ENCODE measurements around the gene RNASE8. TPM values are rescaled to one million over a fixed set of nuclear protein-coding genes. Genes with fewer than 3 reads are reported as not detected.

The RNASE8 gene
- total RNA-seq, 2 donors from 2014 or later, result not detected

- no peaks in the 10 kb centered on the region for H3K36me3 ChIP-seq
- no peaks in the 10 kb centered on the region for H3K4me1 ChIP-seq (replicated peaks)
- TF ChIP-seq POLR2A (IDR thresholded peaks at IDR 0.05), result no peak
- peak; percentile 87 for TF ChIP-seq POLR2AphosphoS5 (IDR thresholded peaks at IDR 0.05)
- no peak for TF ChIP-seq CTCF (IDR thresholded peaks at IDR 0.05)
- H3K9me3 ChIP-seq, result no peaks in the 10 kb centered on the region
- 49% methylated on average over 17 of the region's 17 CpGs for whole genome bisulfite sequencing
- no peak overlapping the region for H3K4me3 ChIP-seq
- no peaks in the 10 kb centered on the region for H3K27me3 ChIP-seq (replicated peaks; ENCODE audit: insufficient read depth)
- intact Hi-C loops (cut with DNase I), result no loop called here
- peak; percentile 87 for DNase-seq (ENCODE audit: low spot score)
- peak overlapping the region in 1 of 2 donors; percentile 15 for H3K27ac ChIP-seq
These were observed 27.6 kb downstream of the RNASE8 start for GRCh38 chr14:21084998-21085853.

GRCh38 chr14:21086908-21087293 lies 29.3 kb downstream of the RNASE8 start:
- WGBS, result 87% methylated on average over 4 of the region's 4 CpGs
- TF ChIP-seq CTCF (IDR thresholded peaks at IDR 0.05), result no peak
- TF ChIP-seq POLR2AphosphoS5 (IDR thresholded peaks at IDR 0.05), result no peak
- TF ChIP-seq POLR2A (IDR thresholded peaks at IDR 0.05), result no peak
- H3K4me1 ChIP-seq (replicated peaks), result no peaks in the 10 kb centered on the region
- intact Hi-C loops (cut with DNase I), result no loop called here
- DNase-seq (ENCODE audit: low spot score), result no peak
- H3K27ac ChIP-seq, result no peak overlapping the region
- no peak overlapping the region for H3K4me3 ChIP-seq
- H3K9me3 ChIP-seq, result no peaks in the 10 kb centered on the region
- H3K36me3 ChIP-seq, result peaks cover 0 to 3% of the 10 kb centered on the region in 2 donors
- H3K27me3 ChIP-seq (replicated peaks; ENCODE audit: insufficient read depth), result no peaks in the 10 kb centered on the region

DNA sequence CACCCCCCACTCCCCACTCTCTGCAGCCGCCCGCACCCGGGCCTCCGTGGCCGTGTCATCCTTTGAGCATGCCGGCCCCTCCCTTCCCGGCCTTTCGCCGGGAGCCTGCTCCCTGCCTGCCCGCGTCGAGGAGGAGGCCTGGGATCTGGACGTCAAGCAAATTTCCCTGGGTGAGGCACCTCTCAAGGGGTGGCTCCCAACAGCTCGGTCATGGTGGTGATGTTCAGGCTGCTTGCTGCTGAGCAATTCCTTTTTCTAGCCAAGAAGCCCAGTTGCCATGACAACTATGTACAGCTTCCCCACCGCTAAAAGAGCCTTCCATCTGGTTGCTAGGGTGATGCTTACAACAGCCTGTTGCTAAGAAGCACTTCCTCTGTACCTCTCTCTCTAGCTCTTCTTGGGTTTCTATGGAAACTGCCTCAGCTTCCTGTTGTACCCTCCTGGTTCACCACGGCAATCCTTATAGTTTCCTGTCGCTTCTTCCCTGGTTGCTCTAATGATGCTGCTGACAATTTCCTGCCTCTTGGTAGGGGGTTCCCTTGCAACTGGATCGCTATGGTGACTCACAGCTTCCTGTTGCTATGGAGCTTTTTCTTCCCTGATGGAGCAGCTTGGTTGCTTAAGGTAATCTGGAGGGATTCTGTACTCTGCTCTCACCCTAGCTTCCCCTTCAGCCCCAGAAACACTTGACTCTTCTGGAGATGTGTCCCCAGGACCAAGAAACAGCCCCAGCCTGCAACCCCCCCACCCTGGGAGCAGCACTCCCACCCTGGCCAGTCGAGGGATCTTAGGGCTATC lies 29.9 kb downstream of the RNASE8 start:
- H3K27me3 ChIP-seq (replicated peaks; ENCODE audit: insufficient read depth), result no peaks in the 10 kb centered on the region
- peaks cover 0 to 3% of the 10 kb centered on the region in 2 donors for H3K36me3 ChIP-seq
- no peaks in the 10 kb centered on the region for H3K4me1 ChIP-seq (replicated peaks)
- intact Hi-C loops (cut with DNase I), result no loop called here
- no peak overlapping the region for H3K27ac ChIP-seq
- H3K4me3 ChIP-seq, result no peak overlapping the region
- DNase-seq (ENCODE audit: low spot score), result no peak
- H3K9me3 ChIP-seq, result no peaks in the 10 kb centered on the region
- 44% methylated on average over 19 of the region's 19 CpGs for WGBS
- TF ChIP-seq CTCF (IDR thresholded peaks at IDR 0.05) (no peak), POLR2AphosphoS5 (IDR thresholded peaks at IDR 0.05) (no peak), POLR2A (IDR thresholded peaks at IDR 0.05) (no peak)

- intact Hi-C loops (cut with DNase I), result no loop called here
- Histone ChIP-seq H3K36me3 (peaks cover 0 to 3% of the 10 kb centered on the region in 2 donors), H3K4me3 (no peak overlapping the region), H3K9me3 (no peaks in the 10 kb centered on the region), H3K27me3 (replicated peaks; ENCODE audit: insufficient read depth) (no peaks in the 10 kb centered on the region), H3K4me1 (replicated peaks) (no peaks in the 10 kb centered on the region), H3K27ac (no peak overlapping the region)
- no peak for DNase-seq (ENCODE audit: low spot score)
- TF ChIP-seq CTCF (IDR thresholded peaks at IDR 0.05), result no peak
- TF ChIP-seq POLR2AphosphoS5 (IDR thresholded peaks at IDR 0.05), result no peak
- TF ChIP-seq POLR2A (IDR thresholded peaks at IDR 0.05), result no peak
- whole genome bisulfite sequencing, result 79% methylated on average over 4 of the region's 4 CpGs
These were observed 31.1 kb downstream of the RNASE8 start for GRCh38 chr14:21088687-21089086.

All from prostate gland (tissue), 2 donors.